DND-41 (cell line): ENCODE data around the gene FBXO38.

ENCODE experiments used
- ATAC-seq: fragments of 200-7000 bp; cut with Tn5 transposase; 3 replicates; pipeline ENCODE4 v1.9.1; 2021; ENCODE audit warnings: low read depth; ENCODE audit not compliant: insufficient read depth
- DNase-seq: peaks from one replicate; pipeline ENCODE4 v3.0.0-alpha.2; 2020
- H2AFZ ChIP-seq: 2 replicates; pipeline ENCODE4 v1.6.0; 2012; ENCODE audit warnings: low read depth, low read length
- H3K27ac ChIP-seq: 2 replicates; pipeline ENCODE4 v1.5.1; 2012; ENCODE audit warnings: low read length, inconsistent platforms
- H3K27me3 ChIP-seq: fragments of 200-600 bp; sonication (generic); 2 replicates; pipeline ENCODE4 v1.6.0; 2012; ENCODE audit warnings: low read length, mild to moderate bottlenecking, inconsistent platforms; ENCODE audit not compliant: insufficient read depth, poor library complexity
- H3K36me3 ChIP-seq: 2 replicates; pipeline ENCODE4 v1.5.1; 2012; ENCODE audit warnings: low read length, inconsistent platforms; ENCODE audit not compliant: insufficient read depth
- H3K4me1 ChIP-seq: 2 replicates; pipeline ENCODE4 v1.5.1; 2012; ENCODE audit warnings: mild to moderate bottlenecking, low read length; ENCODE audit not compliant: insufficient read depth
- H3K4me2 ChIP-seq: 2 replicates; pipeline ENCODE4 v1.6.0; 2012; ENCODE audit warnings: mild to moderate bottlenecking, moderate library complexity, low read length, inconsistent platforms; ENCODE audit not compliant: insufficient read depth
- H3K4me3 ChIP-seq, 2 experiments: fragments of 200-600 bp in 1 of 2; shearing (Covaris generic) in 1 of 2; 2 replicates each; pipeline ENCODE4 v1.5.1; 2012 to 2016; ENCODE audit warnings: inconsistent platforms in 2 of 2, low read length in 2 of 2, mild to moderate bottlenecking in 2 of 2, low read depth in 1 of 2, moderate library complexity in 1 of 2
- H3K79me2 ChIP-seq: 2 replicates; pipeline ENCODE4 v1.6.0; 2012; ENCODE audit warnings: low read length, inconsistent platforms; ENCODE audit not compliant: insufficient read depth
- H3K9ac ChIP-seq: 2 replicates; pipeline ENCODE4 v1.6.0; 2012; ENCODE audit warnings: low read depth, mild to moderate bottlenecking, inconsistent platforms, low read length, moderate library complexity
- H3K9me3 ChIP-seq: 2 replicates; pipeline ENCODE4 v1.5.1; 2012; ENCODE audit warnings: low read length, moderate library complexity, mild to moderate bottlenecking, inconsistent platforms; ENCODE audit not compliant: insufficient read depth, severe bottlenecking
- H4K20me1 ChIP-seq: 2 replicates; pipeline ENCODE4 v1.6.0; 2012; ENCODE audit warnings: low read length; ENCODE audit not compliant: insufficient read depth
- CTCF ChIP-seq: IDR thresholded peaks from 2 replicates; pipeline ENCODE4 v1.5.1; 2012; ENCODE audit warnings: borderline replicate concordance, low read length, moderate library complexity, mild to moderate bottlenecking; ENCODE audit not compliant: poor library complexity, severe bottlenecking; ENCODE audit errors: extremely low read depth
- EZH2 ChIP-seq: IDR thresholded peaks from 3 replicates; pipeline ENCODE4 v1.6.1; 2012; ENCODE audit warnings: borderline replicate concordance, low read depth, mild to moderate bottlenecking, moderate library complexity, low read length, inconsistent platforms; ENCODE audit not compliant: severe bottlenecking

Gene FBXO38

GRCh38 chr5:148368299-148368698 lies 15.5 kb upstream of the FBXO38 start:
- H3K27me3 ChIP-seq: no peaks in the 10 kb centered on the region
- no peaks in the 10 kb centered on the region for H3K36me3 ChIP-seq
- no peak for TF ChIP-seq CTCF
- no peak for TF ChIP-seq EZH2
- peaks cover 6% of the 10 kb centered on the region; the same call in 1 of the 2 replicates for H3K4me1 ChIP-seq
- ATAC-seq (no peak), DNase-seq (no peak)
- H3K27ac ChIP-seq: no peak overlapping the region
- H2AFZ ChIP-seq: no peak overlapping the region
- H3K9me3 ChIP-seq: no peaks in the 10 kb centered on the region
- H3K79me2 ChIP-seq: no peaks in the 10 kb centered on the region
- H3K9ac ChIP-seq: no peak overlapping the region
- H3K4me3 ChIP-seq: no peak overlapping the region
- no peak overlapping the region for H3K4me2 ChIP-seq
- H4K20me1 ChIP-seq: no peaks in the 10 kb centered on the region

- no peak overlapping the region for H3K4me3 ChIP-seq
- H3K4me2 ChIP-seq: no peak overlapping the region
- H3K27me3 ChIP-seq: no peaks in the 10 kb centered on the region
Observed at GRCh38 chr5:148372166-148372725, 11.5 kb upstream of the FBXO38 start.

GRCh38 chr5:148372893-148373292 lies 10.9 kb upstream of the FBXO38 start:
- H3K27ac ChIP-seq: no peak overlapping the region
- no peak overlapping the region for H2AFZ ChIP-seq
- H3K4me3 ChIP-seq: no peak overlapping the region
- no peaks in the 10 kb centered on the region for H4K20me1 ChIP-seq
- no peaks in the 10 kb centered on the region for H3K79me2 ChIP-seq
- H3K9me3 ChIP-seq: no peaks in the 10 kb centered on the region
- ATAC-seq (no peak), DNase-seq (no peak)
- no peak overlapping the region for H3K4me2 ChIP-seq
- no peaks in the 10 kb centered on the region for H3K36me3 ChIP-seq
- H3K27me3 ChIP-seq: no peaks in the 10 kb centered on the region
- H3K4me1 ChIP-seq: no peaks in the 10 kb centered on the region
- H3K9ac ChIP-seq: no peak overlapping the region
- TF ChIP-seq CTCF: no peak
- no peak for TF ChIP-seq EZH2

More at GRCh38 chr5:148372166-148372725, 11.5 kb upstream of the FBXO38 start:
- no peaks in the 10 kb centered on the region for H3K4me1 ChIP-seq
- no peak for ATAC-seq
- no peak for DNase-seq
- no peaks in the 10 kb centered on the region for H3K36me3 ChIP-seq
- TF ChIP-seq CTCF (no peak), EZH2 (no peak)
- H2AFZ ChIP-seq: no peak overlapping the region
- no peaks in the 10 kb centered on the region for H3K79me2 ChIP-seq
- H3K9ac ChIP-seq: no peak overlapping the region
- H3K27ac ChIP-seq: no peak overlapping the region
- no peaks in the 10 kb centered on the region for H4K20me1 ChIP-seq
- H3K9me3 ChIP-seq: no peaks in the 10 kb centered on the region
